Hepatocyte (in vitro differentiated cells): Measurements from ENCODE around the gene ADISSP. TPM values are rescaled to one million over a fixed set of nuclear protein-coding genes. Genes with fewer than 3 reads are reported as not detected.

ENCODE experiments used
- DNase-seq: peaks from one replicate; pipeline ENCODE4 v3.0.0-alpha.2; 2016; ENCODE audit warnings: low spot score
- H2AFZ ChIP-seq: fragments of 200-600 bp; sonication (generic); 2 replicates; pipeline ENCODE4 v1.6.0; 2016; ENCODE audit warnings: antibody characterized with exemption, mild to moderate bottlenecking
- H3K27ac ChIP-seq: fragments of 200-600 bp; sonication (generic); 2 replicates; pipeline ENCODE4 v1.5.1; 2016; ENCODE audit warnings: mild to moderate bottlenecking
- H3K27me3 ChIP-seq: fragments of 200-600 bp; sonication (generic); 2 replicates; pipeline ENCODE4 v1.6.1; 2016
- H3K36me3 ChIP-seq: fragments of 200-600 bp; sonication (generic); replicated peaks from 2 replicates; pipeline ENCODE4 v1.5.1; 2016; ENCODE audit warnings: low read depth; ENCODE audit not compliant: insufficient read depth
- H3K4me1 ChIP-seq: fragments of 200-600 bp; sonication (generic); 2 replicates; pipeline ENCODE4 v1.5.1; 2016; ENCODE audit warnings: mild to moderate bottlenecking, moderate library complexity; ENCODE audit not compliant: insufficient read depth
- H3K4me2 ChIP-seq: fragments of 200-600 bp; sonication (generic); 2 replicates; pipeline ENCODE4 v1.6.0; 2016
- H3K4me3 ChIP-seq: fragments of 200-600 bp; sonication (generic); 2 replicates; pipeline ENCODE4 v1.5.1; 2016; ENCODE audit warnings: mild to moderate bottlenecking
- H3K79me2 ChIP-seq: fragments of 200-600 bp; sonication (generic); 2 replicates; pipeline ENCODE4 v1.6.0; 2017; ENCODE audit warnings: mild to moderate bottlenecking
- H3K9me2 ChIP-seq: fragments of 200-600 bp; sonication (generic); replicated peaks from 2 replicates; pipeline ENCODE4 v1.6.0; 2017; ENCODE audit warnings: mild to moderate bottlenecking; ENCODE audit not compliant: insufficient read depth
- H3K9me3 ChIP-seq: fragments of 200-600 bp; sonication (generic); 2 replicates; pipeline ENCODE4 v1.5.1; 2016; ENCODE audit warnings: low read depth, mild to moderate bottlenecking
- H4K20me1 ChIP-seq: fragments of 200-600 bp; sonication (generic); 2 replicates; pipeline ENCODE4 v1.6.0; 2016; ENCODE audit warnings: mild to moderate bottlenecking; ENCODE audit not compliant: insufficient read depth, poor library complexity, severe bottlenecking
- EZH2 ChIP-seq: fragments of 200-600 bp; sonication (generic); IDR thresholded peaks from 2 replicates; pipeline ENCODE4 v1.6.1; 2016; ENCODE audit warnings: antibody characterized with exemption, mild to moderate bottlenecking, borderline replicate concordance
- EZH2phosphoT487 ChIP-seq: fragments of 200-600 bp; sonication (generic); IDR thresholded peaks from one replicate; pipeline ENCODE4 v1.6.1; 2018; ENCODE audit warnings: antibody characterized with exemption, mild to moderate bottlenecking, low read depth, moderate library complexity; ENCODE audit not compliant: unreplicated experiment, severe bottlenecking
- WGBS: methylation state at CpG from one replicate; pipeline ENCODE4 v1.1.6; 2016; ENCODE audit warnings: low lambda C conversion rate; ENCODE audit errors: missing lambda C conversion rate; 5-methylcytosine and 5-hydroxymethylcytosine counted together
- polyA plus RNA-seq: library from polyadenylated mRNA; unstranded; fragments of >200 nt; fragmentation: Nextera tagmentation; extraction: Ambion mirVana; gene quantifications from 2 replicates; pipeline ENCODE4 v1.2.1, GENCODE V29; 2016
- total RNA-seq: library from RNA; depleted of rRNA; stranded (reverse); fragments of >200 nt; gene quantifications from 2 replicates; pipeline ENCODE4 v1.2.3, GENCODE V29; 2014
- TF ChIP-seq, protein P1 (sequence below): fragments of 200-600 bp; sonication (generic); IDR thresholded peaks from 2 replicates; pipeline ENCODE4 v1.5.1; 2016; ENCODE audit warnings: antibody characterized with exemption, mild to moderate bottlenecking; ENCODE audit not compliant: poor library complexity

Gene ADISSP
- total and polyA plus RNA-seq, 2 experiments from 2014 or later, result 9.6 to 36.0 TPM

DNA sequence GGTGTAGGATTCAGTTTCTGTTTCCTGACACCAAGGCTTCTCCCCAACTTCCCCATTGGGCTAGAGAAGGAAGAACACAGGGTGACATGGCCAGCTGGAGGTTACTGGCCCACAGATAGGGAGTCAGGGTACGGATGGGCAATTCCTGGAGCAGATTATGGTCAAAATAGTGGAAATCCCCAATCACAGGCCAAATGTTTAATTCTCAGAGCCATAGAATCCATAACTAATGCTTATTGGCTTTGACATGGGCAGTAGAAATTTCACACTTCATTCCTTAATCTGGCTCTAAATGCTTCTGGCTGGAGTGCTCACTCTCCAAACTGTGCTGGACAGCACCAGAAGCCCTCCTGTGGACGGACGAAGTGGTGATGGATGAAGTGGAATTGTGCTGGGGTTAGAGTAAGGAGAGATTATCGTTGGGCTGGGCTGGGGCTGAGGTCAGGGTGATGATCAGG lies 56.0 kb downstream of the ADISSP start:
- H3K27ac ChIP-seq, result no peak overlapping the region
- H2AFZ ChIP-seq, result no peak overlapping the region

DNA sequence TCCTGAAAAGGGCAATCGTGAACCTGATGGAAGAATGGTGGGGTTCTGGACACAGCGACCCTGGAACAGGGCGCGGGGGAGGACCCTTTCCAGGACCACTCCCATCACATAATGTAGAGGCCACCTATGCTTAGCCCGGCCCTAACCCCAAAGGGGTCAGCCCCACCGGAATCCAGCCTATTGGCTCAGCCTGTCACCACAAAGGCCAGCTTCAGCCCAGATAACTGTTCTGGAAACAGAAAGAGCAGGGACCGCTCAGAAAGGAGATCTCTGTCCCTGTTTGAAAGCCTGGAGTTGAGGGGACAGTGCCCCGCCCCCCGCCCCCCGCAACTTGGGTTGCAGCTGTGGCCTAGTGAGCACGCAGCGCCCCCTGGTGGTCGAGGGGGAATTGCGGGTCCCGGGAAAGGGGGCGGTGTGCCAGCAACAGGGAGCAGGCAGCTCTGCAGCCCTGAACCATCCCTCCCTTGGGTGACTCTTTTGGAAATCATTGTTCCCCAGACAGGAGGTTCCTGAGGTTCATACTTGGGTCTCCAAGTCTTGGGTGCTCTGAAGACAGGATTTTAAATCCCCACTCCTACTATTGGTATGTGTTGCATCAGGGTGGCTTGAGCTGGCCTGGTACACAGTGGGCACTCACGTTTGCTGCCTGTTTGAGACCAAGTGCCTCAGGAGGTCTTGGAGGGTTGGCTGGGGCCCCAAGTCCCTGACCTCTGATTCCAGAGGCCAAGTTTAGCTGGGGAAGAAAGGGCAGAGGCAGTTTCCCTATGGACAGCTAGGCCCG lies 56.7 kb downstream of the ADISSP start:
- TF ChIP-seq, protein P1, sequence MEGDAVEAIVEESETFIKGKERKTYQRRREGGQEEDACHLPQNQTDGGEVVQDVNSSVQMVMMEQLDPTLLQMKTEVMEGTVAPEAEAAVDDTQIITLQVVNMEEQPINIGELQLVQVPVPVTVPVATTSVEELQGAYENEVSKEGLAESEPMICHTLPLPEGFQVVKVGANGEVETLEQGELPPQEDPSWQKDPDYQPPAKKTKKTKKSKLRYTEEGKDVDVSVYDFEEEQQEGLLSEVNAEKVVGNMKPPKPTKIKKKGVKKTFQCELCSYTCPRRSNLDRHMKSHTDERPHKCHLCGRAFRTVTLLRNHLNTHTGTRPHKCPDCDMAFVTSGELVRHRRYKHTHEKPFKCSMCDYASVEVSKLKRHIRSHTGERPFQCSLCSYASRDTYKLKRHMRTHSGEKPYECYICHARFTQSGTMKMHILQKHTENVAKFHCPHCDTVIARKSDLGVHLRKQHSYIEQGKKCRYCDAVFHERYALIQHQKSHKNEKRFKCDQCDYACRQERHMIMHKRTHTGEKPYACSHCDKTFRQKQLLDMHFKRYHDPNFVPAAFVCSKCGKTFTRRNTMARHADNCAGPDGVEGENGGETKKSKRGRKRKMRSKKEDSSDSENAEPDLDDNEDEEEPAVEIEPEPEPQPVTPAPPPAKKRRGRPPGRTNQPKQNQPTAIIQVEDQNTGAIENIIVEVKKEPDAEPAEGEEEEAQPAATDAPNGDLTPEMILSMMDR, result peak; percentile 96
- TF ChIP-seq EZH2, result no peak
- Histone ChIP-seq H3K9me2 (no peaks in the 10 kb centered on the region), H3K27me3 (no peaks in the 10 kb centered on the region), H3K9me3 (no peaks in the 10 kb centered on the region), H3K4me3 (no peak overlapping the region), H4K20me1 (no peaks in the 10 kb centered on the region), H2AFZ (no peak overlapping the region), H3K27ac (no peak overlapping the region), H3K36me3 (no peaks in the 10 kb centered on the region), H3K4me1 (no peaks in the 10 kb centered on the region), H3K4me2 (no peak overlapping the region), H3K79me2 (no peaks in the 10 kb centered on the region)
- peak; percentile 71 for DNase-seq
- 69% methylated on average over 10 of the region's 18 CpGs for WGBS

More for the DNA sequence above, 56.0 kb downstream of the ADISSP start:
- Histone ChIP-seq H3K4me3 (no peak overlapping the region), H3K79me2 (no peaks in the 10 kb centered on the region), H4K20me1 (no peaks in the 10 kb centered on the region), H3K4me2 (no peak overlapping the region), H3K9me3 (no peaks in the 10 kb centered on the region), H3K36me3 (no peaks in the 10 kb centered on the region), H3K27me3 (no peaks in the 10 kb centered on the region), H3K9me2 (no peaks in the 10 kb centered on the region), H3K4me1 (no peaks in the 10 kb centered on the region)
- TF ChIP-seq, protein P1, result no peak
- TF ChIP-seq EZH2phosphoT487 (no peak), EZH2 (no peak)
- WGBS, result 84% methylated on average over 4 of the region's 4 CpGs
- DNase-seq, result no peak

DNA sequence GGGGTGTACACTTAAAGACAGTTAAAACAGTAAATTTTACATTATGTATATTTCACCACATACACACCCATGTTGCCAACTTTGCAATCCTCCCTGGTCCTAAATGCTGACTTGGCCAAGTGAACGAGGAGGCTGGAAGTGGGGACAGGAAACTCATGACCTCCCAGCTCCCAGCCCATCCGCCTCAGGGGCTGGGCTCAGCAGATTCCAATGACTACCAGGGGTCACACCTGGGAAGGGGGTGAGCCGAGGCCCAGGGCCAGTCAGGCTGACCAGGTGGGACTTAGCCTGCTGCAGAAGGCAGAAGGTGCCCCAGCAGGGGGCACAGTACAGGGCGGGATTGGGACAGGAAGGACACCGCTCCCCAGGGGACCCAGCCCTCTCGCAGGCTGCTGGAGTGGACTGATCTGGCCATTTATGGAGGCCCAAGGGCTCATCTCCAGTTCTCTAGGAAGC lies 57.5 kb downstream of the ADISSP start:
- no peaks in the 10 kb centered on the region for H3K27me3 ChIP-seq
- H3K4me3 ChIP-seq, result no peak overlapping the region
- H3K27ac ChIP-seq, result no peak overlapping the region
- WGBS, result 82% methylated on average over 6 of the region's 6 CpGs
- H3K4me2 ChIP-seq, result no peak overlapping the region
- TF ChIP-seq, protein P1, result no peak
- no peak for TF ChIP-seq EZH2phosphoT487
- no peak for TF ChIP-seq EZH2
- H4K20me1 ChIP-seq, result no peaks in the 10 kb centered on the region
- no peaks in the 10 kb centered on the region for H3K79me2 ChIP-seq
- H3K9me3 ChIP-seq, result no peaks in the 10 kb centered on the region
- H3K9me2 ChIP-seq, result no peaks in the 10 kb centered on the region
- no peaks in the 10 kb centered on the region for H3K36me3 ChIP-seq
- no peaks in the 10 kb centered on the region for H3K4me1 ChIP-seq
- no peak for DNase-seq
- no peak overlapping the region for H2AFZ ChIP-seq
